ENCODE data around the gene CD22. TPM values are rescaled to one million over a fixed set of nuclear protein-coding genes. Genes with fewer than 3 reads are reported as not detected.

Gene CD22
- polyA plus RNA-seq, 1 donor from 2014 or later = not detected

GRCh38 chr19:35360880-35361420 lies 32.0 kb downstream of the CD22 start:
- H3K27ac ChIP-seq (ENCODE audit: low read length) = no peak overlapping the region

More at GRCh38 chr19:35360880-35361420, 32.0 kb downstream of the CD22 start:
- H3K36me3 ChIP-seq (ENCODE audit: insufficient read depth, low read length) = no peaks in the 10 kb centered on the region
- no peaks in the 10 kb centered on the region for H3K27me3 ChIP-seq (ENCODE audit: insufficient read depth, low read depth, low read length)
- no peaks in the 10 kb centered on the region for H4K20me1 ChIP-seq (ENCODE audit: insufficient read depth)
- no peaks in the 10 kb centered on the region for H3K79me2 ChIP-seq (replicated peaks; ENCODE audit: insufficient read depth, low read length)
- H3K9me3 ChIP-seq (ENCODE audit: low read length) = no peaks in the 10 kb centered on the region
- no peak overlapping the region for H3K4me3 ChIP-seq (ENCODE audit: low read length)
- H3K9ac ChIP-seq (ENCODE audit: low read length) = no peak overlapping the region
- no peak overlapping the region for H2AFZ ChIP-seq (ENCODE audit: low read depth, low read length)
- TF ChIP-seq MXI1 (conservative IDR thresholded peaks at IDR 0.05; ENCODE audit: poor library complexity, severe bottlenecking) (no peak), CTCF (IDR thresholded peaks at IDR 0.05; ENCODE audit: poor library complexity, severe bottlenecking) (no peak), POLR2AphosphoS5 (IDR thresholded peaks at IDR 0.05) (no peak), RAD21 (conservative IDR thresholded peaks at IDR 0.05) (no peak), REST (IDR thresholded peaks at IDR 0.05; ENCODE audit: borderline replicate concordance) (no peak), EP300 (conservative IDR thresholded peaks at IDR 0.05; ENCODE audit: poor library complexity, severe bottlenecking) (no peak), EZH2 (IDR thresholded peaks at IDR 0.05; ENCODE audit: borderline replicate concordance, insufficient read depth, low read length, poor library complexity, severe bottlenecking) (no peak), SMC3 (conservative IDR thresholded peaks at IDR 0.05; ENCODE audit: poor library complexity) (no peak), TAF1 (IDR thresholded peaks at IDR 0.05; ENCODE audit: low read depth) (no peak)
- H3K4me2 ChIP-seq (ENCODE audit: low read length) = no peak overlapping the region
- no peaks in the 10 kb centered on the region for H3F3A ChIP-seq (ENCODE audit: insufficient read depth, low read length, poor library complexity, severe bottlenecking)
- no peaks in the 10 kb centered on the region for H3K9me2 ChIP-seq (ENCODE audit: insufficient read depth, low read length)

Data from neural cell (in vitro differentiated cells).